HEK293T (cell line): Measurements from ENCODE around the gene GEMIN4.

Source experiments
- BHLHE40 ChIP-seq: fragments of 450-650 bp; IDR thresholded peaks from 2 replicates; pipeline ENCODE4 v1.6.1; 2016; ENCODE audit warnings: mild to moderate bottlenecking, moderate library complexity, borderline replicate concordance
- CTBP1 ChIP-seq: fragments of 450-650 bp; IDR thresholded peaks from 2 replicates; pipeline ENCODE4 v1.6.1; 2016; ENCODE audit warnings: borderline replicate concordance
- ELF4 ChIP-seq: fragments of 450-650 bp; IDR thresholded peaks from 2 replicates; pipeline ENCODE4 v1.6.1; 2017; ENCODE audit warnings: antibody characterized with exemption
- FOXA1 ChIP-seq: fragments of 450-650 bp; IDR thresholded peaks from 2 replicates; pipeline ENCODE4 v1.6.1; 2016; ENCODE audit warnings: mild to moderate bottlenecking
- FOXM1 ChIP-seq: fragments of 450-650 bp; IDR thresholded peaks from 2 replicates; pipeline ENCODE4 v1.6.1; 2017; ENCODE audit warnings: mild to moderate bottlenecking, borderline replicate concordance
- NFRKB ChIP-seq: fragments of 450-650 bp; IDR thresholded peaks from 2 replicates; pipeline ENCODE4 v1.6.1; 2016; ENCODE audit warnings: mild to moderate bottlenecking, moderate library complexity
- PKNOX1 ChIP-seq: fragments of 450-650 bp; IDR thresholded peaks from 2 replicates; pipeline ENCODE4 v1.6.1; 2016
- SP1 ChIP-seq: fragments of 450-650 bp; IDR thresholded peaks from 2 replicates; pipeline ENCODE4 v1.6.1; 2017
- TARDBP ChIP-seq: fragments of 450-650 bp; IDR thresholded peaks from 2 replicates; pipeline ENCODE4 v1.6.1; 2016
- ZNF384 ChIP-seq: fragments of 450-650 bp; IDR thresholded peaks from 2 replicates; pipeline ENCODE4 v1.6.1; 2016

DNA sequence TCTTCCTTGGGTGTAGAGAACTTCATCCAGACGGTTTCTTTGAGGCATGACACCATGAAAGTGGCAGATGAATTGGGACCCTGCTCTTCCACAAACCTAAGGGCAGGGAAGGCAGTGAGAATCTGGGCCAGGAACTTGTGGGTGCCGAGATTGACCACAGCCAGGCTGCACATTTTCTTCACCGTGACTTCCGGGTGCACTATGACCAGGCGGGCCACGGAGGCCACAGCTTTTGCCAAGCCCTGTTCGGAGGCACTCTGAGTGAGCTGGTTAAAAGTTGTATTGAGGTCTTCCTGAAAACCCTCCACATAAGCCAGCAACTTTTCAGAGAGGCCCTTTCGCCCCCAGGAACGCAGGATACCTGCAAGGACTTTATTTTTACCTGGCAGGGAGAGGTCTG is 5.9 kb downstream of the GEMIN4 start:
- TF ChIP-seq CTBP1 (no peak), BHLHE40 (no peak), FOXA1 (no peak), SP1 (no peak), NFRKB (no peak), FOXM1 (no peak), PKNOX1 (no peak), TARDBP (no peak), ZNF384 (no peak), ELF4 (no peak)
